Subcutaneous adipose tissue (tissue), 4 donors: Measurements from ENCODE around the gene KCNMB1. TPM values are rescaled to one million over a fixed set of nuclear protein-coding genes. Genes with fewer than 3 reads are reported as not detected.

Experiments
- CTCF ChIP-seq: fragments of 450-650 bp; IDR thresholded peaks from one replicate; pipeline ENCODE4 v1.5.1; 2016; ENCODE audit warnings: low read depth, mild to moderate bottlenecking, control low read depth, antibody characterized with exemption, moderate library complexity
- total RNA-seq, 4 donors: library from RNA; depleted of rRNA; stranded (reverse); fragments of >200 nt; gene quantifications; one replicate each; pipeline ENCODE4 v1.1.0, GENCODE V29; 2016

Gene KCNMB1
- total RNA-seq, 4 donors from 2014 or later, result 0.19 to 1.0 (median 0.44) TPM; not detected in 1

- no peak for TF ChIP-seq CTCF
These were observed 1.3 kb upstream of the KCNMB1 start for GRCh38 chr5:170390472-170390871.

DNA sequence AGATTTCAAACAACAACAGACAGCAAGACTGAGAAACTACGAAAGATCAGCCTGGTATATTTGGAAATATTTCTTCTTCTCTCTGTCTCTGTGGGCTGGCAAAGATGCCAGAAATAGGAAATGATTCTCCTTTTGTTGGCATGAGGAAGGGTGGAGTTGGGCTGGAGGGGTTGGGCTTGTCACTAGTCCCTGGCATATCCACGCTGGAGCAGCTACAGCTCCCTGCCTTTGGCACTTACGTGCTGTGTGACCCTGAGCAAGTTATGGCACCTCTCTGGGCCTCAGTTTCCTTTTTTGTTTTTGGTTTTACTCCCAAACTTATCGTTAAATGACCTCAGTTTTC, 354 bp upstream of the KCNMB1 start:
- TF ChIP-seq CTCF, result no peak

- no peak for TF ChIP-seq CTCF
These were observed 1.2 kb downstream of the KCNMB1 start for GRCh38 chr5:170387775-170388639.

DNA sequence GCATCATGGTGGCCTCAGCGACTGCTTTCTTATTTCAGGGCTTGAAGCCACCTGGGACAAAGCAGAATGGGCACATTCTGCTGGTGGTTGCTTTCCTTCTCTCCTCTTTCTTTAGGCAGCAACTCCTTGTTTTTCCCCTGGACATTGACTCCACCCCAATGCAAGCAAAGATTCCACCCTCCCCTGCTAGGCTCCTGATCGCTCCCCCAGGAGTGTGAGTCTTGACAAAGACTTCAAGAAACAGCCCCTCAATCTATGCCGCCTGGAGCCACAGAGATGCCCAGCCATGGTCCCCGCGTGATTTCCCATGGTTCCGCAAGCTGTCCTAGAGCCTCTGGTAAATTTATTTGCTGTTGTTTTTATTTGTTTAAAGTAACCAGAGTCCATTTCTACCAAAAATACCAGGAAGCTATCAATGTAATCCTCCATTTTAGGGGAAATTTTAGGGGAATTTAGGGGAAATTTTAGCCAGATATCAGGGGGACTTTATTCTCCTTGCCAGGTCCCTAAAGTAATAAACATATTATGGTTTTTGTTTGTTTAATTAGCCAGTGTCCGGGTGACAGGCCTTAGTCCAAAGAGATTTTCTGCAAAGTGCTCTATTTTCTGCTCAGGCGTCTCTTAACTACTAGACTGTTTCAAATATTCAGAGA, 2.3 kb downstream of the KCNMB1 start:
- no peak for TF ChIP-seq CTCF

GRCh38 chr5:170383227-170383626, 5.9 kb downstream of the KCNMB1 start:
- no peak for TF ChIP-seq CTCF

DNA sequence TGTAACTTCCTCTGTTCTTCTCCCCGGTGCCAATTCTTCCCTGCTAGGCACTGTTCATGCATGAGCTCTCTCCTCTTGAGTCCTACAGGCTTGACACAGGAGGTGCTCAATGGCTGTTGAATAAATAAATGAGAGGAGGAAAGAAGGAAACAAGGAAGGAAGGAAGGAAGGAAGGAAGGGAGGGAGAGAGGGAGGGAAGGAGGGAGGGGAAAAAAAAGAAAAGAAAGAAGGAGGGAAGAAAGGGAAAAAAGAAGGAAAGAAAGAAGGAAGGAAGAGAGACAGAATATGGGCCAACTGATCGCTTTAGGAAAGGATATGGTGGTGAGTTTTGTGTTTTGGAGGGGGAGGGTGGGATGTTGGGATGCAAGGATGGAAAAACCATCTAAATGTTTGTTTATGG, 6.4 kb downstream of the KCNMB1 start:
- no peak for TF ChIP-seq CTCF

GRCh38 chr5:170380361-170380951, 8.7 kb downstream of the KCNMB1 start:
- TF ChIP-seq CTCF, result no peak
